Left ventricle myocardium inferior (tissue), 1 donor: ENCODE measurements around the gene INSIG2. TPM values are rescaled to one million over a fixed set of nuclear protein-coding genes. Genes with fewer than 3 reads are reported as not detected.

Experiments used
- DNase-seq: peaks from one replicate; pipeline ENCODE4 v3.0.0-alpha.2; 2020
- H3K27ac ChIP-seq: fragments of 200-600 bp; replicated peaks from 2 replicates; pipeline ENCODE4 v1.8.0; 2021
- H3K27me3 ChIP-seq: fragments of 200-600 bp; 2 replicates; pipeline ENCODE4 v1.8.0; 2021; ENCODE audit warnings: low read depth
- H3K36me3 ChIP-seq: fragments of 200-600 bp; 2 replicates; pipeline ENCODE4 v1.8.0; 2021
- H3K4me1 ChIP-seq: fragments of 200-600 bp; 2 replicates; pipeline ENCODE4 v1.8.0; 2021
- H3K4me3 ChIP-seq: fragments of 200-600 bp; 2 replicates; pipeline ENCODE4 v1.8.0; 2021; ENCODE audit warnings: mild to moderate bottlenecking, moderate library complexity
- H3K9me3 ChIP-seq: fragments of 200-600 bp; replicated peaks from 2 replicates; pipeline ENCODE4 v1.8.0; 2021
- CTCF ChIP-seq: fragments of 200-600 bp; IDR thresholded peaks from 2 replicates; pipeline ENCODE4 v1.8.0; 2021; ENCODE audit warnings: antibody characterized with exemption, mild to moderate bottlenecking, borderline replicate concordance
- intact Hi-C: fragments of 100-400 bp; cut with micrococcal nuclease; formaldehyde crosslinking; loops from one replicate; pipeline ENCODE4 v1.11.0; 2022
- total RNA-seq: library from RNA; stranded (reverse); fragmentation: NEBNext Ultra II Directional; extraction: Animal tissue kit (Norgen Biotek cat#: 25700); gene quantifications from one replicate; pipeline ENCODE4 v1.2.1, GENCODE V29; 2021
- donor health status: DM: no; HTN: yes; CAD: no; lungs with severe emphysema.

Gene INSIG2
- total RNA-seq, 1 donor from 2014 or later: 15.9 TPM

- H3K27ac ChIP-seq: no peak overlapping the region
- no peak overlapping the region for H3K4me3 ChIP-seq
- H3K4me1 ChIP-seq: no peaks in the 10 kb centered on the region
- TF ChIP-seq CTCF: no peak
- intact Hi-C loops: no loop called here
- no peaks in the 10 kb centered on the region for H3K27me3 ChIP-seq
- no peaks in the 10 kb centered on the region for H3K9me3 ChIP-seq
- DNase-seq: no peak
- H3K36me3 ChIP-seq: no peaks in the 10 kb centered on the region
Measured at GRCh38 chr2:118146315-118147283, 58.3 kb downstream of the INSIG2 start.

GRCh38 chr2:118148133-118148532 is 59.9 kb downstream of the INSIG2 start:
- intact Hi-C loops: no loop called here
- Histone ChIP-seq H3K27ac (no peak overlapping the region), H3K9me3 (no peaks in the 10 kb centered on the region), H3K4me1 (no peaks in the 10 kb centered on the region), H3K4me3 (no peak overlapping the region), H3K27me3 (no peaks in the 10 kb centered on the region), H3K36me3 (no peaks in the 10 kb centered on the region)
- TF ChIP-seq CTCF: no peak
- DNase-seq: no peak

GRCh38 chr2:118148809-118149208 is 60.5 kb downstream of the INSIG2 start:
- H3K4me3 ChIP-seq: no peak overlapping the region
- no peak overlapping the region for H3K27ac ChIP-seq
- DNase-seq: no peak
- H3K27me3 ChIP-seq: no peaks in the 10 kb centered on the region
- no peak for TF ChIP-seq CTCF
- H3K36me3 ChIP-seq: no peaks in the 10 kb centered on the region
- H3K9me3 ChIP-seq: no peaks in the 10 kb centered on the region
- intact Hi-C loops: no loop called here
- no peaks in the 10 kb centered on the region for H3K4me1 ChIP-seq

GRCh38 chr2:118150294-118150693 is 62.0 kb downstream of the INSIG2 start:
- intact Hi-C loops: no loop called here
- Histone ChIP-seq H3K27me3 (peaks cover 6% of the 10 kb centered on the region), H3K27ac (no peak overlapping the region), H3K4me1 (no peaks in the 10 kb centered on the region), H3K36me3 (no peaks in the 10 kb centered on the region), H3K4me3 (no peak overlapping the region), H3K9me3 (no peaks in the 10 kb centered on the region)
- TF ChIP-seq CTCF: no peak
- no peak for DNase-seq

GRCh38 chr2:118151831-118152230 is 63.6 kb downstream of the INSIG2 start:
- H3K4me3 ChIP-seq: no peak overlapping the region
- peaks cover 10% of the 10 kb centered on the region for H3K27me3 ChIP-seq
- no peak for DNase-seq
- H3K4me1 ChIP-seq: no peaks in the 10 kb centered on the region
- TF ChIP-seq CTCF: no peak
- H3K9me3 ChIP-seq: no peaks in the 10 kb centered on the region
- H3K27ac ChIP-seq: no peak overlapping the region
- intact Hi-C loops: no loop called here
- no peaks in the 10 kb centered on the region for H3K36me3 ChIP-seq
